Astrocyte of the hippocampus (primary cell): ENCODE results near the gene DCTN3.

Source experiments
- DNase-seq: peaks from one replicate; pipeline ENCODE4 v3.0.0; 2011; ENCODE audit warnings: low read depth, low spot score

Gene DCTN3

DNA sequence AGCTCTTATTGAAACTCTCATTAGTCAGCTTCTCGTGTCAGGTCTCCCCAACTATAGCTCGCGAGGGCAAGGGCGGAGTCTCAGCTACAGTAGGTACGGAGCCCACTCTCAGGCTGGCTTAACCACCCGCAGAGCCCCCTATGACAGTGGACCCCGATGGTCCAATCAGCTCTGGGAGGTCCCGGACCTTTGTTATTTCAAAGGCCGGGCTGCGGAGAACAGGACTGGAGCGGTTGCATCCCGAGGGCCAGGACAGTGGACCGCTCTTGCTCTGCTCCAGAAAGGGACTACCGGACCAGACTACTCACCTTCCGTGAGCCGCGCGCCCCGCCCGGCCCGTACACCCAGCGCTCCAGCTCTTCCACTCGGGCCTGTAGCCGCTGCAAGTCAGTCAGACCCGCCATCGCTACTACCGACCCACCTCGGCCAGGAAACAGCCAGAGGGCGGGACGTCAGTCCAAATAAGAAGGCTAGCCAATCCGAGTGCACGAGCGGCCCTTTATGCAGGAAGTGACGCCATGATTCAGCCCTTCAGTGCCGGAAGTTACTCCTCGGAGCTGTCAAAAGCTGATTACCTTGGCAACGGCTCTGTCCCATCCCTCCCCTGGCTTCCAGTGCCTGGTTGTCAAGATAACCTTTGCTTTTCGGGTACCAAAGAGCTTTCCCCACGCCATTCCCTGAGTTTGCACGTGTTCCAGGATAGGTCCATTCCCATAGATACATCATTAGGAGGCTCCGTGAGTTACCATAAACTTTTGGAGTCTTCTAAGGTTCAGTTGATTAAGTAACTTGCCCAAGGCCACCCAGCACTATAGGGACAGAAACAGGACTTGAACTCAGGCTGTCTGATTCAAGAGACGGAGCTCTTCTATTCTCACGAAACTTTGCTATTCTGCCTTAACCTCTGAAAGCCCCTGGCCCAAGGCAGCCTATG lies at the start of gene DCTN3:
Gene DCTN3, minus strand, starts transcription at position 435 of the 934 bp plus-strand sequence. Its CDS starts 31 bp downstream, at position 404.
- peak; percentile 97 for DNase-seq

DNA sequence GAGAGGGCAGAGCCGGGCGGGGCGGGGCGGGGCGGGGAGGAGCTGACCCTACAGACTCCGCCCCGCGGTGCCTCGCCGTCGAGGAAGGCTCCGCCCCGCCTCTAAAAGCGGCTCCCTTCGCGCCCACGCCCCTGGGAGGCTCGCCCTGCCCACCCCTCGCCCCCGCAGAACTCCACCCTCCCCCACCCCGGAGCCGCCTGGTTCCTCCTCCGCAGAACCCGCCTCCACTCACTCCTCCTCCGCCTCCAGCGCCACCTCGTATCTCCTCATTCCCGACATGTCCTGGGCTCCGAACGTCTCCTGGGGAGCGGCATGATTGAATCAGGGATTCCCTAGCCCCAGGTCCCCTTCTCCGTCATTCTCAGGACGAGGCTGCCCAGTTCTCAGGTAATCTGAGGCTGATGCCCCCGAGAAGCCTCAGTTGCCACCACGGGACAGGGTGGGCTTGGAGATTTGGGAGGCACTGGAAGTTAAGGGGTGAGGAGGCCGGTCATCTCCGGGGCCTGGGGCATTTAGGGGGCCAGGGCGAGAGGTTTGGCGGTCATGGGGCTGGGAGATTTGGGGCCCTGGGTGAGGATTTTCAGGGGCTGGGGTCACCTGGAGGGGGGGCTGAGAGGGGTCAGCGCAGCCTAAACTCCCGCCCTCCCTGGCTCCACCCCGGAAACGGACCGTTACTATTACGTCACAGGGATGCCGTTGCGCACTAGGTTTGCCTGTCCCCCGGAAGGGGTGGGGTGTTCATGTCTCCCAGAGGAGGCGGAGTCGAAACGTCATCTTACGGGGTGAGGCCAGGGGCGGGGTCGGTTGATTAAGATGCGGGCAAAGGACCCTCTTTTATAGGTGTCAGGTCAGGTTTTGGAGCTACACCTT lies 45.3 kb upstream of the DCTN3 start:
- DNase-seq: peak; percentile 97

DNA sequence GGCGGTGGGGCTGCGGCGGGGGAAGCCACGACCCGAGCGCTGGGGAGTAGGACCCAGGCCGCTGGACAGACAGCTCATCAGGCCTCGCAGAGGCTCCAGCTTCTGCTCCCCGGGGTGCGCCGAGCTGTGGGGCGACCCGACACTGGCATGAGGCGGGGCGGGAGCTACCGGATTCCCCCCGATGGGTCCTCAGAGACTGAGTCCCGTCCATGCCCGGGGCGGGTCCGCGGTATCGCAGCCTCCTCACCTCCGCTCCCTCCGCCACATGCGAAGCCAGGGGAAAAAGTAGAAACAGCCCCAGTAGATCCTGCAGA lies 44.7 kb upstream of the DCTN3 start:
- DNase-seq: no peak

DNA sequence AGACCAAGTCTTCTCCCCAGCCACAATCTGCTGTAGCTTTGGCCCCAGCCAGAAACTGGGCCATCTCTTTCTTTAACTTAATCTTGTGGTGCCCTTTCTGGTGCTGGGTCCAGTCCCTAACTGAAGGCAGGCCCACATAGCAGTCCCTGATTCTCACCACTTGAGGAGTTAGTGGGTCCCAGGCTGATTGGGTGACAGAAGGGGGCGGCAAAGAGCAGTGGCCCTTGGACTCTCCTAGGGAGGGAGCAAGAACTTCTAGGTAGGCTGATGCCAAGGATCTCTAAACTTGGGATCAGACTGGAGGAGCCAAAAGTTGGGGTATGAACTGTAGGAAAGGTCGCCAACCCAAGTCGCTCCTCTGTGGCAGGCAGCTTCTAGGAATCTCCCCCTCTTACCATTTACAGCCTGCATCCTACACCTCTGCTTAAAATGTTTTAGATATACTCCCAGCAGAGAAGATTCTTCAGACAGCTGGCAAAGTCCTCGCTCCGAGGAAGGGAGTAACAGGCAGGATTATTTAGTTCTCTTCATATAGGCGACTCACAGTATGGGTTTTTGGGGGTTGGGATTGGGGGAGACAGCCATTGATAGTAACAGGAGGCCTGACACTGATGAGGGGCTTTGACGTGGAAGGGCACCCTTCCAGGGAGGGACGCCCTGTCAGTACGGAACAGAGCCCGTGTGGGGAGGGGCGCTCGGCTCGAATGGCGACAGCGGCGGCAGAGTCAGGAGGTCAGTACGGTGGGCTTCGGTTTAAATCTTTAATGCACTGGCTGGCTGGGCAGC lies 44.2 kb upstream of the DCTN3 start:
- DNase-seq: peak; percentile 73

DNA sequence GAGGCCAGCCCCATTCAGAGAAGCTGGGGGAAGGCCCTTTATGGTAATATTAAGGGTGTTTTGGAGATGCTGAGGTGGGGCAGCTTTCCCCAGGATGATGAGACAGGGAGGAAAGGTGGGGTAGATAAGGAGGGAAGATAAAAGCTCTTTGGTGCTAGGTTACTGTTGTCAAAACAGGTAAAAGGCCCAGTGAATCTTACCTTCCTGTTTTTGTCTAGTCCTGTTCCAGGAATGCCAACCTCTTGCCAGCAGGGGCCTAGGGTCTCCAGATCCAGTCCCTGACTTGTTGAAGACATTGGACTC lies 43.0 kb upstream of the DCTN3 start:
- no peak for DNase-seq

DNA sequence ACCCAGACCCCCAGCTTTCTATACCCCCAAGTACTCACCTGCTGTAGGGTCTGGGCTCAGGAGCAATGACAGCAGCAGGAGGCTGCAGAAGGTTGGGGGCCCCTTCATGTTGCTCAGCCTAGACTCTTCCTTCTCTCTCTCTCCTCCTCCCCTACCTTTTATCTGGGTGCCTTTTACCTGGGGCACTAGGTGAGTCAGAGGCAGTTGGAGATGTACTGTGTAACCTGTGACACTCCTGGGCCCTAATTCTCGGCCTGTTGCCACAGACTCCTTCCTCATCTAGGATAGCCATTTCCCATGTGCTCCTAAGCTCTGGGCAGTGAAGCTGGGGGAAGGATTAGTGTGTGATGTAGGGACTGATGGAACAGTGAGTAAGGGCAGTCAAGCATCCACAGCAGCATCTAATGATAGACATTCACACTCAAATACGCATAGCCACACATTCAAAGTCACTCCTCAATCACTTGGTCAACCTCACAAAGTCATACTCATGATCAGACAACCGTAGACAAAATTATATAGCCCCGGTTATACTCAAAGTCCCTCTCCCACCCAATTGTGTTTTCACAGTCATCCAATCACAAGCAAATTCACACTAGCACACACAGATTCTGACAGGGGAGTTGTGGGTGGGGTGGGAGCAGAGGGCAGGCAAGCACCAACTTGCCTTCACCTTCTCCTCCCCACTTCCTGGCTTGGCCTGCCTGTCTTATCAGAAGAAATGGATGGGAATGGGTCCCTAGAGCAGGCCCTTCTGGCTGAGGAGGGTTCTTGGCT lies 42.4 kb upstream of the DCTN3 start, which contains the start of gene CCL27:
Gene CCL27, minus strand, starts transcription at position 132 of the 777 bp plus-strand sequence. Its CDS starts 24 bp downstream, at position 108.
- no peak for DNase-seq

DNA sequence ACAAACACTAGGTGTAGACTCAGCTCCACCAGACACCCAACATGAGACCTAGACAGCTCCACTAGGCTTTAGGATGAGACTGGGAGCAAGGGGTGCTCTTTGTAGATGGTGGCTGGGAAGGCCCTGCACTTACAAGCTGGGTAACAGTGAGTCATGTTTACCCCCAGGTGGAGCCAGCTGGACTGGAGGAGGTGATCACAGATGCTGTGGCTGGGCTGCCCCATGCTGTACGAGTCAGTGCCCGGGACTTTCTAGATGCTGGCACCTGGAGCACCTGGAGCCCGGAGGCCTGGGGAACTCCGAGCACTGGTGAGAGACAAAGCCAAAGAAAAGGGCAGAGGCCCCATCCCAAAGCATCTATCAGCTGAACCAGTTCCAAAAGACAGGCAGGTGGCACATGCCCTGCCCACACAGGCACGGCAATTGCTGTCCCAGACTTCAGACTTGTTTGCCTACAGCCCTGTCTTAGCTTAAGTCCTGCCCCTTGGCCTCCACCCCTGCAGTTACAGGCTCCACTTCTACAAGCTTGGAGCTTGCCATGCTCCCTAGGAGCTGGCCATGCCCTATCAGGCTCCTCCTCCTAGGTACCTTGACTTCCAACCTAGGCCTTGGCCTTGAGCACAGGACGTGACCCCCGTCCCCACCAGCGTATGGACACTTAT lies 39.4 kb upstream of the DCTN3 start:
- DNase-seq: peak; percentile 16

DNA sequence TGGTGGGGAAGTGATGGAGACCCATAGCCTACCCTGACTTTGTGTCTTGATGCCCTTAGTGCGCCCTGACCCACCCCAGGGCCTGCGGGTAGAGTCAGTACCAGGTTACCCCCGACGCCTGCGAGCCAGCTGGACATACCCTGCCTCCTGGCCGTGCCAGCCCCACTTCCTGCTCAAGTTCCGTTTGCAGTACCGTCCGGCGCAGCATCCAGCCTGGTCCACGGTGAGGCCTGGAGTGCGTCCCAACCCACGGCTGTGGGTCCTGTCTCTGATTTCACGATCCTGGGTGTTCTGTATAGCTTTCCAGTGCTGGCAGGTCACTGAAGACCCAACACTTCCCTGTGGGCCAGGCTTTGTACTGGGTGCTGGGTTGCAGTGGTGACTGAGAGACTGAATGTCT lies 38.2 kb upstream of the DCTN3 start:
- no peak for DNase-seq

DNA sequence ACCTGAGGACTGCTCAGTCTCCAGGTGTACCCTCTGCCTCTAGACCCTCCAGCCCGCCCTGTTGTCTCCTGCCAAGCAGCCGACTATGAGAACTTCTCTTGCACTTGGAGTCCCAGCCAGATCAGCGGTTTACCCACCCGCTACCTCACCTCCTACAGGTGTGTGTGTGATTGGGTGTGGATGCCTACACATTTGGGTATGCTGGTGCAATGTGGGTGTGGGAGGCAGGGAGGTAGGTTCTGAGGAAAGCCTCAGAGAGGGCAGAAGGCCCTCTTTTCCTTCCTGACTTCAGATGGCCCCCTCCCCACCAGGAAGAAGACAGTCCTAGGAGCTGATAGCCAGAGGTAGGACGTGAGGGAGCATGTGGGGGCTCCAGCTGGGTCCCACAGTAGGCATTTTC lies 36.7 kb upstream of the DCTN3 start:
- no peak for DNase-seq

DNA sequence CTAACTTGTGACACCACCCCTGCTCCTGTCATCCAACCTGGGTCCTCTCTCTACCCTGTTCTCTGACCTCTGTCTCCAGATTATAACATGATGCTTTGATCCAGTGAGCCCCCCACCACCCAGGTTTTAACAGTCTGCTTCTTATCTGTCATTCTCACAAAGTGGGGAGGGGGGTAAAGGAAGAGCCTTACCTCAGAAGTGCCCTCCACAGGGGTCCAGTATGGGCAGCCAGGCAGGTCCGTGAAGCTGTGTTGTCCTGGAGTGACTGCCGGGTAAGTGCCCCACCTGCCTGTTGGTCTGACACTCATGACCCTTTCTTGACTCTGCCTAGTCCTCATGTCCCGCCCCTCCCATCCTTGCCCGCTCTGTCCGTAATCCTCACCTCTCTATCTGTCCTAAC lies 35.1 kb upstream of the DCTN3 start:
- DNase-seq: no peak

DNA sequence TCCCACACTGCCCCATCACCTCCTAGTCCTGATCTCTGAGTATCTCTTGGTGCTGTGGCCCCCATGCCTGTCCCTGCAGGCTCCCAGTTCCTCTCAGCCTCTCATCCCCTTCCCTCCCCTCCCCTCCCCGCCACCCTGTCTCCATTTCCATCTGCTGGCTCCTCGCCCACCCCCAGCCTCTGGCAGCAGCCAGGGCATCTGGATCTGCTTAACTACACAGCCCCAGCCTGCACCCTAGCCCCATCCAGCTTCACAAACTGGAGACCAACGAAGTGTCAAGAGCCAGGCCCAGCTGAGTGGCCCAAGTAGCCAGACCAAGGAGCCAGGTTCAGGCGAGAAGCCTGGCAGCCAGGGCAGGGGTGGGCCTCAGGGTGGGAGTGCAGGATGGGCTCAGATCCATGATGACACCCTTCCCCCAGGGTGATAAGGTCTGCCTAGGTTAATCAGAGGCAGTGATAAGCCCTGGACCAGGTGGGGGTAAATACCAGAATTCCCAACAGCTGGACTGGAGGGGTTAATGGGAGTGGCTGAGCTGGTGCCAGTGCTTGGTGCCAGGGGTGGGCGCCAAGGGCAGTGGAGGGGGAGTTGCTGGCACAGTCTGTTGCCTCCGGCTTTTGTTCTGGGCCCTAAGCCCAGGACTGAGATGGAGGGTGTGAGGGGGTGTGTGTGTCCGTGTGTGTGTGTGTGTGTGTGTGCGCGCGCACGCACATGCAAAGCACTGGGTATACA lies 34.2 kb upstream of the DCTN3 start:
- DNase-seq: peak; percentile 76

DNA sequence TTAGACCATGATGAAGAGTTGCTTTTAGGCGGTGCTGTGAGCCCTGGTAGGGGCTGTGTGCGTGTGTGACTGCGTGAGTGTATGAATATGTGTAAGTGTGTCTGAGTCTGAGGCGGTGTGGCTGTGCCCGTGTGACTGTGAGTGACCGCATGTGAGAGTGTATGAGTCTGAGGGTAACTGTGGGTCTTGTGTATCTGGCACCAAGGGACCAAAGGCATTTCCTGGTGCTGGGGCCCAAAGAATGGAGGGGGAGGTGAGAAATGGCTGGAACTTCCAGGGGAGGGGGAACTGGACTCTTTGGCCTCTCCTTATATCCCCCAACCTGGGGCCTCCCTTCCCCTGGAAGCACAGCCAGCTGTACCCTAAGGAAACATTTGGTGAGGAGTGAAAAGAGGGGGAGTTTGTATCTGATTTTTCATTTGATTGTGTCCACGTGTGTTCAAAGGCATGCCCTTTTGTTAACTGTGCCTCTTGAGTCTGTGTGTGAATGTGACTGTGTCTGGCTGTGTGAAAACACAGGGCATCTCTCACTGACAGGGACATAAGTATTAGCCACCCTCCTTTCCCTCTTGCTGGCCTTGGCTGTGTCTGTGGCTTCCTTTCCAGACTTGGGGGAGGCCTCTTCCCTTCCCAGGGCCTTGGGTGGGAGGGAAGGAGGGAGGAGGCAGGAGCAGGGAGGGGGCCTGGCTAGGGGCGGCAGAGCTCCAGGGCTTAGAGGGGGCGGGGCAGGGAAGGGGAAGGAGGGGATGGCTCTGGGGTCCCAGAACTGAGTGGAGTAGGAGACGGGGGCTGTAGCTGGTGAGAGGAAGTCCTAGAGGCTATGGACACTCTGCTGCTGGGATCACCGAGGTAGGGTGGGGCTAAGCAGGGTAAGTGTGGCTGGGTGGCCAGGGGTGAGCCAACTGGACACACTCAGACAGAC lies 33.1 kb upstream of the DCTN3 start:
- DNase-seq: peak; percentile 44

DNA sequence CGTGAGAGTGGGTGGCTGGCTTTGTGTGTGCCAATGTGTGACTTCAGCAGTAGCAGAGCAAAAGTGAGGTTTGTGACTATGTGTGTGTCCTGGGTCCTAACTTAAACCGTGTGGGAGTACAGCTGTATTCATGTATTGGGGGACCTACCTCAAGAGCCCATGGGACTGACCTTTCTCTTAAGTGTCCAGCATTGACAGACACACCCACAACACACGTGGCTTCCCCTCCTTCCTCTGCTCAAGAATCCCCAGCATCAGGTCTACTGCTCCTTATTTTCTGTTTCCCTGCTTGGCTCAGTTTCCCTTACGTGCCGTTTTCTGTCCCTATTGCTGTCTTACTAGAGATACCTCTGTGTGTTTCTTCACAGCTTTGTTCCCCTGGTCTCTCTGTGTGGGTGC lies 32.3 kb upstream of the DCTN3 start:
- no peak for DNase-seq

DNA sequence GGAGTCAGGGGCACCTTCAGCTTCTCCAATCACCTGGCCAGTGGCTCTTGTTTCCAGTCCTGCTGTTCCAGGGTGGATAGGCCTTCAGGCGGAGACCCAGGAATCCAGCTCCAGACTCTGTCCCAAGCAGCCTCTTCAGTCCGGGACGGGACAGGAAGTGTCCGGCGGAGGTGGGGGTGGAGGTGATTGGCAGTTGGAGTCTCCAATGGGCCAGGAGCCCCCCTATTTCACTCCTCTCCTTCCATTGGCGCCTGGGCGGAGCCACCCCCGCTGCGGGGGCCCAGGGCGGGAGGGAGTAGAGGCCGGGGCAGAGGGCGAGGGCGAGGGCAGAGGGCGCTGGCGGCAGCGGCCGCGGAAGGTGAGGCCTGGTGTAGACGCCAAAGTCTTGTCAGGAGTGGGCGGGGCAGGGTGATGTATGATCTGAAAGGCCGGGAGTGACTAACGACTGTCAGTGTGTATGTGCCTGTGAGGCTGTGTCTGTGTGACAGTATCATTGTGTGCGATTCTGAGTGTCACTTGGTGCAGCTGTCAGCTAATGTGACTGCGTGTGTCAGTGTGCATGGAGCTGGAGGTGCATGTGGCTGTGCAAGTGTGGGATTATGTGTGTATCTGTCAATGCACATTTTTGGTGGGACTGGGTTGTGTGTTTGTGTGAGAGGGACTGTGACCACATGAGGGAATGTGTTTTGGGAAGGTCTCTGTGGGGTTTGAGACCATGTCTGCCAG lies 31.7 kb upstream of the DCTN3 start, which contains the start of gene IL11RA:
Gene IL11RA, plus strand, starts transcription at position 310 of the 726 bp plus-strand sequence. CDS start 3,033 bp downstream, outside the sequence.
- DNase-seq: peak; percentile 81

DNA sequence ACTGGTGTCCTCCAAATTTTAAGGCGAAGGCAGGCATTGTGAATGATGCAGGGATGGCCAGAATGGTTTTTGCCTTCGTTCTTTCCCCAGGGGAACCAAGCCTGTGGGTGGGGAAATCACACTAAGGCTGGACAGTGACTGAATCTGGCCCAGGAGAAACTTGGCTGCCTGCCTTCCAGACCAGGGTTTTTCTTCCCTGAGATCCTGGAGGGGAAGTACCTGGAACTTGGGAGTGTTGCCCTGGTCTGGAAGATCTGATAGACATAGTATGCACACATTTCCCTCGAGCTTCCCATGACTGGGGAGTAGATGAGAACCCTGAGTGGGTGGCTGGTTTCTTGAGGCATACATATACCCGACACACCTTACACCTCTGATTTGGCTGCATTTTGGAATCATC lies 31.0 kb upstream of the DCTN3 start:
- peak; percentile 42 for DNase-seq

DNA sequence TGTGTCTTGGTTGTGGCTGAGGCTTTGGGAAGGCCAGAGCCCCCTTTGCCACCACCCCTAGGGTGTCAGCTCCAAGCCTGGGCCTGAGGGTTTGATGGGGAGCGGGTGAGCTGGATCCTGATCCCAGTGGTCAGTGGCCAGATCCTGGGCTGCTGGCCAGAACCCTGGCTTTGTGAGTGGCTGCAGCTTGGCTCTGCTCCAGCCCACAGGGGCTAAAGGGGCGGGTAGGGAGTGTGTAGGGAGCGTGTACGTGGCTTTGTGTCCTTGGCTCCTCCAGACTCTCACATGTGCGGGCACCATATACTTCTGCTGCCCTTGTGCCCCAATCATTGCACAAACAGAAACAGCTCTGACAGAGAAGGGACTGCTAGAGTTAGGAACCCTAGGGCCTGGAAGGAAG lies 30.5 kb upstream of the DCTN3 start:
- peak; percentile 85 for DNase-seq

DNA sequence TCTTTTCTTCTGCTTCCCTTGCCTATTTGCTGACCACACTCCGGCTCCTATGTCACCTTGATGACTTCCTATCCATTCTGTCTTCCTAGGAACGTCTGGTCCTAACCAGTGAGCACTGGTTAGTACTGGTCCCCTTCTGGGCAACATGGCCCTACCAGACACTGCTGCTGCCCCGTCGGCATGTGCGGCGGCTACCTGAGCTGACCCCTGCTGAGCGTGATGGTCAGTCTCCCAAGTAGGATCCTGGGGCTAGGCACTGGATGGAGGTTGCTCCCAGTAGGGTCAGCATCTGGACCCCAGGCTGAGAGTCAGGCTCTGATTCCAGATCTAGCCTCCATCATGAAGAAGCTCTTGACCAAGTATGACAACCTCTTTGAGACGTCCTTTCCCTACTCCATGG lies 28.4 kb upstream of the DCTN3 start:
- no peak for DNase-seq

DNA sequence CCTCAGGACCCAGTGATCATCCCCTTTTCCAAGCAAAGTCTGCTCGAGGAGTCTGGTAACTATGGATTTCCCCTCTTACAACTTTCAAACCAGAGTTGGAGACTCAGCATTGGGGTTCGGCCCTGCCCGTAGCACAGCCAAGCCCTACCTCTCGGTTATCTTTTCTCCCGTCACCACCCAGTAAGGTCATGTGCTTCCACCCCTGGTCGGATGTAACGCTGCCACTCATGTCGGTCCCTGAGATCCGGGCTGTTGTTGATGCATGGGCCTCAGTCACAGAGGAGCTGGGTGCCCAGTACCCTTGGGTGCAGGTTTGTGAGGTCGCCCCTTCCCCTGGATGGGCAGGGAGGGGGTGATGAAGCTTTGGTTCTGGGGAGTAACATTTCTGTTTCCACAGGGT lies 27.4 kb upstream of the DCTN3 start:
- no peak for DNase-seq
